Gastroesophageal sphincter (tissue), 4 donors: ENCODE results near the gene C2CD4D. TPM values are rescaled to one million over a fixed set of nuclear protein-coding genes. Genes with fewer than 3 reads are reported as not detected.

Source experiments
- ATAC-seq: fragments of 150-250 bp; one replicate; pipeline ENCODE4 v1.9.1; 2016; ENCODE audit warnings: mild to moderate bottlenecking, moderate library complexity
- H3K27ac ChIP-seq, 4 donors: fragments of 200-600 bp; sonication (generic) in 3 of 4; 1 replicate in 3 of 4; 2 replicates in 1 of 4; pipeline ENCODE4 v1.5.1; 2016 to 2019
- H3K27me3 ChIP-seq: fragments of 200-600 bp; sonication (generic); one replicate; pipeline ENCODE4 v1.5.1; 2019
- H3K36me3 ChIP-seq, 2 donors: fragments of 200-600 bp; sonication (generic); one replicate each; pipeline ENCODE4 v1.5.1; 2019; ENCODE audit warnings: control low read depth in 1 of 2
- H3K4me1 ChIP-seq, 3 donors: fragments of 200-600 bp; sonication (generic); 1 replicate in 2 of 3; 2 replicates in 1 of 3; pipeline ENCODE4 v1.5.1; 2016 to 2019; ENCODE audit warnings: control low read depth in 2 of 3
- H3K4me3 ChIP-seq, 2 donors: fragments of 200-600 bp; sonication (generic); one replicate each; pipeline ENCODE4 v1.5.1; 2019; ENCODE audit warnings: mild to moderate bottlenecking in 1 of 2, moderate library complexity in 1 of 2
- H3K9me3 ChIP-seq, 3 donors: fragments of 200-600 bp; sonication (generic); one replicate each; pipeline ENCODE4 v1.5.1; 2017 to 2019; ENCODE audit warnings: control low read depth in 2 of 3
- CTCF ChIP-seq, 4 experiments: fragments of 200-600 bp in 2 of 4; fragments of 450-650 bp in 2 of 4; sonication (generic) in 1 of 4; IDR thresholded peaks; one replicate each; pipeline ENCODE4 v1.5.1; 2017 to 2019; ENCODE audit warnings: antibody characterized with exemption in 4 of 4, mild to moderate bottlenecking in 2 of 4, moderate library complexity in 2 of 4
- EP300 ChIP-seq: sonication (generic); formaldehyde crosslinking; IDR thresholded peaks from one replicate; pipeline ENCODE4 v1.6.1; 2017; ENCODE audit warnings: antibody characterized with exemption, mild to moderate bottlenecking
- POLR2A ChIP-seq, 2 donors: fragments of 450-650 bp; IDR thresholded peaks; one replicate each; pipeline ENCODE4 v1.6.1; 2017; ENCODE audit warnings: antibody characterized with exemption in 2 of 2, mild to moderate bottlenecking in 2 of 2, moderate library complexity in 1 of 2
- POLR2AphosphoS5 ChIP-seq: sonication (generic); formaldehyde crosslinking; IDR thresholded peaks from one replicate; pipeline ENCODE4 v1.6.1; 2017; ENCODE audit warnings: antibody characterized with exemption
- WGBS, 2 donors: methylation state at CpG; one replicate each; pipeline ENCODE4 v1.1.5; 2018; ENCODE audit warnings: low coverage in 1 of 2; 5-methylcytosine and 5-hydroxymethylcytosine counted together
- total RNA-seq, 4 donors: library from RNA; depleted of rRNA; stranded (reverse); fragments of >200 nt; gene quantifications; one replicate each; pipeline ENCODE4 v1.1.0, GENCODE V29; 2016

C2CD4D gene
- total RNA-seq, 4 donors from 2014 or later: not detected

- no peaks in the 10 kb centered on the region for H3K36me3 ChIP-seq
- no peak overlapping the region for H3K4me3 ChIP-seq
- TF ChIP-seq EP300 (no peak), CTCF (IDR thresholded peaks at IDR 0.05) (no peak), POLR2A (IDR thresholded peaks at IDR 0.05) (no peak)
- peaks cover 58% of the 10 kb centered on the region for H3K27me3 ChIP-seq
- H3K9me3 ChIP-seq: no peaks in the 10 kb centered on the region
- H3K27ac ChIP-seq: no peak overlapping the region
- H3K4me1 ChIP-seq: no peaks in the 10 kb centered on the region
- WGBS, 2 donors: no CpG with 5 or more reads among the region's 7 CpGs
- no peak for ATAC-seq
Observed at GRCh38 chr1:151801846-151802245, 37.8 kb downstream of the C2CD4D start.

- Histone ChIP-seq H3K9me3 (no peaks in the 10 kb centered on the region), H3K36me3 (no peaks in the 10 kb centered on the region), H3K27me3 (peaks cover 54% of the 10 kb centered on the region), H3K27ac (no peak overlapping the region), H3K4me1 (no peaks in the 10 kb centered on the region), H3K4me3 (no peak overlapping the region)
- 80% methylated on average over 2 of the region's 12 CpGs; no CpG with 5 or more reads in 1 of the 2 donors for WGBS, 2 donors
- ATAC-seq: no peak
- no peak for TF ChIP-seq CTCF (IDR thresholded peaks at IDR 0.05)
- no peak for TF ChIP-seq POLR2A (IDR thresholded peaks at IDR 0.05)
- TF ChIP-seq EP300: no peak
- TF ChIP-seq POLR2AphosphoS5: no peak
Observed at GRCh38 chr1:151801310-151801820, 38.3 kb downstream of the C2CD4D start.

GRCh38 chr1:151800830-151801229, 38.8 kb downstream of the C2CD4D start:
- TF ChIP-seq POLR2A (IDR thresholded peaks at IDR 0.05): no peak
- H3K9me3 ChIP-seq: no peaks in the 10 kb centered on the region
- H3K36me3 ChIP-seq: no peaks in the 10 kb centered on the region
- 75% methylated on average over 4 of the region's 8 CpGs; no CpG with 5 or more reads in 1 of the 2 donors for WGBS, 2 donors
- peaks cover 50% of the 10 kb centered on the region for H3K27me3 ChIP-seq
- H3K27ac ChIP-seq: no peak overlapping the region
- H3K4me1 ChIP-seq: no peaks in the 10 kb centered on the region
- H3K4me3 ChIP-seq: no peak overlapping the region
- ATAC-seq: no peak

- TF ChIP-seq POLR2AphosphoS5 (no peak), POLR2A (IDR thresholded peaks at IDR 0.05) (no peak), CTCF (IDR thresholded peaks at IDR 0.05) (no peak), EP300 (no peak)
- H3K36me3 ChIP-seq: no peaks in the 10 kb centered on the region
- H3K27me3 ChIP-seq: peaks cover 48% of the 10 kb centered on the region
- no peaks in the 10 kb centered on the region for H3K9me3 ChIP-seq
- H3K4me3 ChIP-seq: no peak overlapping the region
- H3K4me1 ChIP-seq: no peaks in the 10 kb centered on the region
- no peak overlapping the region for H3K27ac ChIP-seq
- 28 to 55% methylated on average over 2 to 8 of the region's 9 CpGs for WGBS, 2 donors
- no peak for ATAC-seq
Observed at GRCh38 chr1:151799179-151800022, 40.2 kb downstream of the C2CD4D start.

GRCh38 chr1:151798571-151798970, 41.0 kb downstream of the C2CD4D start:
- Histone ChIP-seq H3K9me3 (no peaks in the 10 kb centered on the region), H3K27ac (no peak overlapping the region), H3K27me3 (peaks cover 40% of the 10 kb centered on the region), H3K36me3 (no peaks in the 10 kb centered on the region), H3K4me3 (no peak overlapping the region), H3K4me1 (no peaks in the 10 kb centered on the region)
- 73 to 95% methylated on average over 1 to 4 of the region's 5 CpGs for WGBS, 2 donors
- ATAC-seq: no peak
- TF ChIP-seq POLR2AphosphoS5: no peak
